Activated CD8-positive, alpha-beta memory T cell treated with anti-CD3 and anti-CD28 coated beads for 1 hour (primary cell): Measurements from ENCODE around the gene ADAMTS7.
"Not testable (repeated sequence)": the region's sequence is repeated elsewhere in the genome, so short reads cannot be mapped to it uniquely, and the experiment has no call there.

Source experiments
- DNase-seq, 2 donors: peaks; one replicate each; pipeline ENCODE4 v3.0.0-alpha.2; 2020; ENCODE audit warnings: low read depth in 1 of 2; ENCODE audit errors: extremely low read depth in 1 of 2

Gene ADAMTS7

DNA sequence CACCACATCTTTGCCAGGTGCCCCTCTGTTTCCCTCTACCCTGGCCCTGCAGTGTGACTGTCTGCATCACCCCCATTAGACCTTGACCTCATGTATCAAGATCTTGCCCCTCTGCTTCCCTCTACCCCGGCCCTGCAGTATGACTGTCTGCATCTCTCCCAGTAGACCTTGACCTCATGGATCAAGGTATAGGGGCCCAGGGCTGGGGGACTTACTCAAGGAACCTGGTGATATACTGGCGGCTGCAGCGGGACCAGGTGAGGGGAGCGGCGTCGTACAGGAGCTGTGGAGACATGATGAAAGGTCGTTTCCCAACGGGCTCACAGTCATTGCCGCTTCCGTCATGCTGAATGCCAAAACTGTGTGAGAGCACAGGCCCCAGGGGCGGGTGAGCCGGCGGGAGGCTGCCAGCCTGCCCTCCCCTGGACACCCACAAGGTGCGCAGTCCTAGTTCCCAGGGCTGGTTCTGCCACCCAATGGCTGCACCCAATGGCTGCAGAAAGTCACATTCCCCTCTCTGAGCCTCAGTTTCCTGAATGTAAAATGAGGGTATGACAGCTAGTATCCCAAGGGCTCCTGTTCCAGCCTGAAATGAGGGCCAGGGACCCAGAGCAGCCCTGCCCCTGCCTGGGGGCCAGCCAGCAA lies 23.1 kb downstream of the ADAMTS7 start:
- DNase-seq: no peak

DNA sequence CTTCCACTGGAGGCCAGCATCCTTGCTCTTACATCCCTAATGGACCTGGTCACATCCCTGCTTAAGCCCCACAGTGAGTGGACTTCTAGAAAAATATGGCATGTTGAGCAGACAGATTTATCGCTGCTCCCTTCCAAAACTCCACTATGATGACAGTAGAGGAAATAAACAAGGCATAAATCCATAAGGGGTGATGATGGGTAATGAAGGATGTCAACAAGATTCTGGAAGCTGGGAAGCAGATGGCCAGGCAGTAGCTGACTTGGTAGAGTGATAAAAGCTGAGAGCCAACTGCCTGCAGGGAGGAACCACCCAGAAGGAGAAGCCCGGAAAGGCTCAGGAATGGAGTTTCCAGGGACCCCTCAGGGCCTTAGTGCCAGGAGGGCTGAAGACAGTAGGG lies 28.9 kb downstream of the ADAMTS7 start:
- not testable (repeated sequence) for DNase-seq

DNA sequence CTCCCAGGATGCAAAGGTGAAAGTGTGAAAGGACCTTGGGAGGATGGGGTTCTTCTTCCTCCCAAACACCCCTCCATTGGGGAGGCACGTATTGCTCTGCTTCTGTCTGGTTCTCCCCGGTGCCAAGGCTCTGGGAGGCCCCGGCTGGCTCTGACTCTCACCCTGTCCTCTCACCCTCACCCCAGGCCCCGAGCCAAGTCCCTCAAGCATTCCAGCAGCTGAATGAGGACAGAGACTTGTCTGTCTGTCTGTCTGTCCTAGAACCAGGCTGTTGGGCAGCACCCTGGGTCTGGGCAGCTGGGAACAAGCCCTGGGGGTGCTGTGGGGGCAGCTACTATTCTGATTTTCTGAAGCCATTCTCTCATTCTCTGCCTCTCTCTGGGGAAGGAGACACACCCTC lies 29.9 kb downstream of the ADAMTS7 start:
- DNase-seq: not testable (repeated sequence)

DNA sequence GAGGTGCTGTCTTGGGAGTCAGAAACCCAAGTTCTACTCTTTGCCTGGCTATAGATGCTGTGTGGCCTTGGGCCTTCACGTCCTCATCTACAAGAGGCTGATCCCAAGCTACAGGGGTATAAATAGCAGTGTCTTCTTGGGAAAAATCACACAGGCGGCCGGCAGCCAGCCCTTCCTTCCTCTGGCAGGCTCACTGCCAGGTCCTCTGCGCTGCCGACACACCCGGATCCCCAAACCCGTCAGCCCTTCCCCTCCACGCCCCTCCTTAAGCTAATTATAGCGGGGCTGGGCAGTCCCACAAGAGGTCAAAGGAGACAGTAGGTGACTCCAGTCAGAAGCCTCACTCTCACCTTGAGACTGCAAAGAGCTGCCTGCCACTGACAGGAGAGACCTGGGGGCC lies 31.3 kb downstream of the ADAMTS7 start:
- DNase-seq: not testable (repeated sequence)

DNA sequence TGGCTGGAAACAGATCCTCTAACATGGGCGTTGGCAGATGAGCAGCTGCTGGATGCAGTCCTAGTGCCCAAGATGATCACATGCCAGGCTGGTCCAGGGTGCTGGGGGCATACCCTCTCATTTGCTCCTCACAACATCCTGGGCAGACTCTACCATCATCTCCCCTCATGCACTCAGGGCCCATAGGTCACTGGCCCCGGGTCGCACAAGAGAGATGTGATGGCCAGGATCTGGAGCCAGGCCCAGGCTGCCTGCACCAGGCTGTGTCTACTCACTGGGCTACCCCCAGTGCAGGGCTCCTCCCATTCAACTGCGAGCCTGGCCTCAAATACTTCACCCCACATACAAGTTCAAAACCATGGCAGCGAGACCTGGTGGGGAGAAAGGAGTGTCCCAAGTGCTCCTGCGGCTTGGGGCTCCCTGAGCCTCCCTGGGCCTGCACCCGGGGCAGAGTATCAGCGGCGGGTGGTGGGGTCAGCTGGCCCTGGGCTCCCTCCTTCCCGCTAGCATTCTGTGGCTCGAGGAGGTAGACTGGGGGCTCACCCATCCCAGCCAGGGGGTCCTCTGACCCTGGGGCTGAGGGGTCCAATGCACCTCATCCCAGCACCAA lies 32.0 kb downstream of the ADAMTS7 start:
- DNase-seq: not testable (repeated sequence)

DNA sequence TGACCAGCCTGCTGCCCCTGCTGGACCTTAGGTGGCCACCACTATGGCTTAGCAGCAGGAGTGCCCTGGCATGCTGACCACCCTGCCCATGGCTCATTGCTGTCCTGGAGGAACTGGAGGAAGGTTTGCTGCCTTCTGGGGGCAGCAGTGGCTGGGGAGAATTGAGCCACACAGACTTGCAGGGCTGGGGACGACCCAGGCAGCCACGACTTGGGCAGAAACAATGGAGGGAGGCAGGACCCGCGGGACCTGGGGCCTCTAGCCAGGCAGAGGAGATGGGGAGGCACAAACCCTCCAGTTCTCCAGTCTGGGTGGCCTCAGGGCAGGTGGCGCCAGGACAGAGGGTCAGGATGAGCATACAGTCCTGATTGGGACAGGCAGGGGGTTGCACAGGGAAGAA lies 32.8 kb downstream of the ADAMTS7 start:
- DNase-seq: no peak

- not testable (repeated sequence) for DNase-seq
Observed at GRCh38 chr15:78777953-78778345, 33.3 kb downstream of the ADAMTS7 start.

DNA sequence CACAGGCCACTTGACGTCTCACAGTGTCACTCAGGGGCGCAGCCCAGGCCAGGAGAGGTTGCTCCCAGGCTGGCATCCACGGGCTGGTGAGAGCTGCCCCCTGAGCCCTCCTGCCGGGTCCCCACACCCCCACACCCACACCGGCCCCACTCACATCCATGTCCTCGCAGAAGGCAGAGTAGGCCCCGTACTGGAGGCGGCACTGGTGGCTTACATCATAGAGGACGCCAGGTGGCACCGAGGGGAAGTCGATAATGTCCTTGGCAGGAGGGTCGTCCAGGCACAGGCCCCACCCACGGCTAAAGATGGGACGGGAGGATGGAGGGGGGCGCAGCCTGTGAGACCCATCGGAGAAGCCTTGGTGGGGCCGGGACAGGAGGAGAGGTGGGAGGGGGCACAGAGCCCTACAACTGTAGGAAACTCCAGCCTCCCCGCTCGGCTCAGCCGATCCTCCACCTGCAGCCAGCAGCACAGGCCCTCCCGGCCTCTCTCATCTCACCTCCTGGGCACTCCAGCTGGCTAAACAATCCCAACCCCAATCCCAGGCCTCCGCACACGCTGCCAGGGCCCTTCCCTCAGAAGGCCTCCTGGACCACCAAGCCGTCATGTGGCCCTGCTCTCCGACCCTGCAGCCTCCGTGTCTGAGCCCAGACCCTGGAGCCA lies 33.8 kb downstream of the ADAMTS7 start:
- not testable (repeated sequence) for DNase-seq

GRCh38 chr15:78776046-78776925 lies 35.0 kb downstream of the ADAMTS7 start:
- DNase-seq: not testable (repeated sequence)

GRCh38 chr15:78775472-78775871 lies 35.8 kb downstream of the ADAMTS7 start:
- DNase-seq: no peak

DNA sequence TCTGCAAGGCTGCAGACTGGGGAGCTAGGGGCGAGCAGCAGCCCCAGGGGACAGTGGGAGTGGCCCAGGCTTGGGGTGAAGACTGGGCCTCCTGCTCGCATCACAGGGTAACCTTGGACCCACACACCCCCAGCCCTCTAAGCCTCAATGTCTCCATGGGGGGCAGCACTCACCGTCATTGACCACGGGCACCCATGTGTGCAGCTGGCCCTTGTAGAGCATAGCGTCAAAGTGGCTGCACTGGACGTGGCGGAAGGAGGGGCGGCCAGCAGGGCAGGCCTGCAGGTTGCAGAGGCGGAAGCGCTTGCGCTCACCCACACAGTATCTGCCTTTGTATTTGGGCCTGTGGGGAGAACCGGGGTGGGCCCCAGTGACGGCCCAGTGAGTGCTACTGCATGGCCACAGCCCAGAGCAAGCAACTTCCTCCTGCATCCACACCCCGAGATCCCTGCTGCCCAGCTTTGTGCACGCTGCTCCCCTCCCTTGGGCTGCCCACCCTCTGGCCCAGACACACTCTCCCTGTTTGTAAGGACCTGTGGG lies 36.7 kb downstream of the ADAMTS7 start:
- not testable (repeated sequence) for DNase-seq

DNA sequence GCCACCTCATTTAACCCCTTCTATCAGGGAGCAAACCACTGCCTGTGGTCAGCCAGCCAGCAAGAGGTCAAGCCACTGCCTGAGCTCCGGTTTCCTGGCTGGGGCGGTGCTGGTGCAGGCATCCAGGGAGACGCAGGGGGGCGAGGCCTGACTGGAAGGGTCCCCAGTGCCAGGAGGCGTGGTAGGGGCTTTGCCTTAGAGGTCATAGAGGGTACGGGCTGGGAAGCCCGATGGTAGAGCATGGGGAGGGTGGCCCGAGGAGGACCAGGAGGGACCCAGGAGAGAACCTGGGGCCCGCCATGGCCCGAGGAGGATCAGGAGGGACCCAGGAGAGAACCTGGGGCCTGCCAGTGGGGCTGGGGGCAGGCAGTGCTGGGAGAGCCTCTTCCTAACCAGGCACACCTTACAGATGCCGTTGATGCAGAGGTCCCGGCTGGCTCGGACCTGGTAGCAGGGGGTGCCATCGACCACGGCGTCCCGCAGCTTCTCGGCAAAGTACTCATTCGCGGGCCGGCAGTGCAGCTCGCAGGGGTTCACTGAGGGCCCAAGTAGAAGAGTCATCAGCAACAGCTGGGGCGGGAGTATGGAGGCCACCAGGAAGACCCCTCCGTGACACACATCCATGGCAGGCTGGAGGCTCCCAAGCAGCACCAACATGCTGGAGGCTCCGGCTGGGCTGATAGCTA lies 37.4 kb downstream of the ADAMTS7 start:
- not testable (repeated sequence) for DNase-seq

- no peak for DNase-seq
Observed at GRCh38 chr15:78772738-78773137, 38.5 kb downstream of the ADAMTS7 start.

DNA sequence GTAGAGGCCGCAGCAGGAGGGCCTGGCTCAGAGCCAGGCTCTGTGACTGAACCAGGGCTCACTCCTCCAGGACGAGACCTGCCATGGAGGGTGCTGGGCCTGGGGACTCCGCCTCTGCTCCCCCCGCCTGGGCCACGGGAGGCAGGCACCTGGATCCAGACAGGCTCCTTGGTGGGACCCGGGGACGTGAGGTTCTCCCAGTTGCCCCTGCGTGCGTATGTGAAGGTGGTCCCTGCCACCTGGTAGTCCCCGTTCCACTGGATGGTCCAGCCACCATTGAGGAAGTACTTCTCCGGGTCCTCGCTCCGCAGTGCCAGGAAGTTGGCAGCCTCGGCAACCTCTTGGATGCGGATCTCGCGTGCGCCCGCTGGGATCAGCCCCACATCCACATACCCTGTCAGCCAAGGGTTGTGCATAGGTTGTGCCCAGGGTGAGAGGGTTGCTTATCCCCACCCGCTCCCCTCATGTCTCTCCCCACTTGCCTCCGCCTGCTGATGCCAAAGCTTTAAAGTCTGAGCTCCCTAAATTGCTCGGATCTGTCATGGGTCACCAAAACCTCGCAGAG lies 39.7 kb downstream of the ADAMTS7 start:
- not testable (repeated sequence) for DNase-seq

DNA sequence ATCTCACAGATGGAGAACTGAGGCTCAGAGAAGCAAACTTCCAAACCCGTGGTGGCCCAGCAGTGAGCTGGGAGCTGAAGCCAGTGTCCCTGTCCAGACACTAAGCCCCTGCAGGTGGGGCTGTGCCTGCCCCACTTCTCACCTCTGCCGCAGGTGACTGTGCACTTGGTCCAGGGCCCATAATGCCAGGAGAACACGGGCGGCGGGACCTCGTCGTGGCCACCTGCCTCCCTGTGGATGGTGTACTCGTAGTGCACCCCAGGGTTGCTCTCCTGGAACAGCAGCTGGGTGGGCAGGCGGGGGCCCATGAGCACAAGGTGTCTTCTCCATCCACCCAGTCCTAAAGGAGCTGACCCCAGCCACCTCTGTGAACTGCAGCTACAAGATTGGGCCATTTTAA lies 40.2 kb downstream of the ADAMTS7 start:
- DNase-seq: not testable (repeated sequence)

- not testable (repeated sequence) for DNase-seq
Observed at GRCh38 chr15:78769473-78770225, 41.6 kb downstream of the ADAMTS7 start.

- DNase-seq: no peak
Observed at GRCh38 chr15:78768531-78769408, 42.5 kb downstream of the ADAMTS7 start.

DNA sequence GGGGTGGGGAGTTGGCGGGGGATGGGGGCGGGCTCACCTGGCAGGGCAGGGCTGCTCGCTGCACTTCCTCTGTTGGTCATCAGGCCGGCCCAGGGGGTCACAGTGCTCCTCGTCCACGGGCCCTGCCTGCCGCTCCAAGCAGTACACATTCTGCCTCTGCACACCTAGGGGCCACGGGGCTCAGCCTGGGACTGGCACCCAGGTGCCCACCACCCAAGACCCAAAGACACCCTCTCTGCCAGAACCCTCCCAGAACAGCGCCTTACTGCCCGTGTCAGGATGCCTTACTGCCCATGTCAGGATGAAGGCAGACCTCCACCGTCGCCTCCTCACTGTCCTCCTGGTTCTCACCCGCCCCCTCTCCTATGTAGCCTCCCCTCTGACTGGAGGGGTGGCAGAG lies 43.2 kb downstream of the ADAMTS7 start:
- no peak for DNase-seq
